Measurements from ENCODE around the gene CELF2. TPM values are rescaled to one million over a fixed set of nuclear protein-coding genes. Genes with fewer than 3 reads are reported as not detected.

The CELF2 gene
- total RNA-seq, 1 donor from 2014 or later, result 31.6 TPM

DNA sequence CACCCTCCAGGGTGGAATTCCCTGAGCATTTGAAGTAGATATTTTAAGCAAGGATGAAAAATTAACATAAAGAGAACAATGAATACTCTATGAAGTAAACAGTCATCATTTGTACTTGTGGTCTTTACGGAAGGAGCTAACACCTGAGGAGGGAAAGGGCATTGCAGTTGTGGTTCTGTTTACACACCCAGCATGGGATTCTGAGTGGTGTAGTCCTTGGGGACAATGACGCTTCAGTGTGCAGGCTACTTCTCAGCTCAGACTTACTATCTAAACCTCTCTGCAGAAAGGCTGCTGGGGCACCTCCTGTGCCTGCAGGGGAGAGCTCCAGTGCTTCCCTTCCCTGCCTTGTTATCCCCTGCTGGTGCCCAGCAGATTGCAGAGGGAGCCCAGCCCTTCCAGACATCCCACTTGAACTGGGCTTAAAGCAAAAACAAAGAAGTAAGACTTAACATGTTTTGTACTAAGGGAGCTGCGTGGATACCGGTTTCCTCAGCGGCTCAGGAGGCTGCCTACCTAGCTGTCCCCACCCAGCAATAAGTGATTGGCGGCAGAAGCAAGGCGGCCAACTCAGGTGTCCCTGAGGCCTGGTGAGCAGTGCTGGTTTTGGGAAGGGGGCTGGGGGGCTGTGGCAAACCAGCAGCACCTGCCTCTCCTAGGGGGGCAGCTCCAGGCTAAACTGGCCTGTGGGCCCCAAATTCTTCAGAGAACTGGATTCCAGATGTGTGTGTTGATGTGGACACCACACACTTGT lies 89.1 kb downstream of the CELF2 start:
- H3K9me3 ChIP-seq (ENCODE audit: low read depth), result no peaks in the 10 kb centered on the region
- no peak for TF ChIP-seq EZH2 (IDR thresholded peaks at IDR 0.05)
- H3K27ac ChIP-seq, result no peak overlapping the region
- Mint-ChIP-seq H3K27me3 (ENCODE audit: insufficient read depth, low read depth) (no peaks in the 10 kb centered on the region), H3K36me3 (peaks cover 6% of the 10 kb centered on the region), H3K27ac (no peak overlapping the region), H3K4me3 (no peak overlapping the region), H3K9me3 (peaks cover 14% of the 10 kb centered on the region), H3K4me1 (peaks cover 13% of the 10 kb centered on the region)
- H3K36me3 ChIP-seq, result no peaks in the 10 kb centered on the region
- H3F3A ChIP-seq (ENCODE audit: low read depth), result no peaks in the 10 kb centered on the region
- H3K4me1 ChIP-seq, result no peaks in the 10 kb centered on the region
- H2AFZ ChIP-seq (replicated peaks), result no peak overlapping the region
- DNase-seq (ENCODE audit: low spot score), result no peak
- no peak overlapping the region for H3K4me2 ChIP-seq
- H3K27me3 ChIP-seq, result no peaks in the 10 kb centered on the region
- H3K4me3 ChIP-seq, result no peak overlapping the region
- no peaks in the 10 kb centered on the region for H3K79me2 ChIP-seq (ENCODE audit: low read depth)
- no peak overlapping the region for H3K9ac ChIP-seq
- H4K20me1 ChIP-seq (ENCODE audit: low read depth), result no peaks in the 10 kb centered on the region

GRCh38 chr10:11107948-11108347 lies 90.3 kb downstream of the CELF2 start:
- H4K20me1 ChIP-seq (ENCODE audit: low read depth), result no peaks in the 10 kb centered on the region

GRCh38 chr10:11108356-11108755 lies 90.7 kb downstream of the CELF2 start:
- H3K36me3 ChIP-seq, result no peaks in the 10 kb centered on the region
- H3K9me3 ChIP-seq (ENCODE audit: low read depth), result no peaks in the 10 kb centered on the region
- H3K4me1 ChIP-seq, result no peaks in the 10 kb centered on the region
- H2AFZ ChIP-seq (replicated peaks), result no peak overlapping the region
- H3K9ac ChIP-seq, result no peak overlapping the region
- H3K4me2 ChIP-seq, result no peak overlapping the region
- no peak overlapping the region for H3K27ac ChIP-seq
- H3K27ac Mint-ChIP-seq, result no peak overlapping the region
- no peaks in the 10 kb centered on the region for H3K79me2 ChIP-seq (ENCODE audit: low read depth)
- no peak overlapping the region for H3K4me3 ChIP-seq
- H3K4me3 Mint-ChIP-seq, result no peak overlapping the region
- H3K4me1 Mint-ChIP-seq, result peaks cover 13% of the 10 kb centered on the region
- no peak for TF ChIP-seq EZH2 (IDR thresholded peaks at IDR 0.05)
- no peak for TF ChIP-seq EZH2phosphoT487 (IDR thresholded peaks at IDR 0.05)
- no peak for TF ChIP-seq CTCF (IDR thresholded peaks at IDR 0.05)
- peaks cover 9% of the 10 kb centered on the region for H3K36me3 Mint-ChIP-seq
- H3K27me3 Mint-ChIP-seq (ENCODE audit: insufficient read depth, low read depth), result no peaks in the 10 kb centered on the region
- H3F3A ChIP-seq (ENCODE audit: low read depth), result no peaks in the 10 kb centered on the region
- no peaks in the 10 kb centered on the region for H3K27me3 ChIP-seq
- DNase-seq (ENCODE audit: low spot score), result no peak
- peaks cover 14% of the 10 kb centered on the region for H3K9me3 Mint-ChIP-seq
- no peaks in the 10 kb centered on the region for H4K20me1 ChIP-seq (ENCODE audit: low read depth)

More at GRCh38 chr10:11107948-11108347, 90.3 kb downstream of the CELF2 start:
- Histone ChIP-seq H3K79me2 (ENCODE audit: low read depth) (no peaks in the 10 kb centered on the region), H3F3A (ENCODE audit: low read depth) (no peaks in the 10 kb centered on the region), H3K9ac (no peak overlapping the region), H3K36me3 (no peaks in the 10 kb centered on the region), H2AFZ (replicated peaks) (no peak overlapping the region), H3K9me3 (ENCODE audit: low read depth) (no peaks in the 10 kb centered on the region), H3K4me2 (no peak overlapping the region), H3K27me3 (no peaks in the 10 kb centered on the region), H3K4me1 (no peaks in the 10 kb centered on the region), H3K4me3 (no peak overlapping the region), H3K27ac (no peak overlapping the region)
- peaks cover 13% of the 10 kb centered on the region for H3K4me1 Mint-ChIP-seq
- H3K27me3 Mint-ChIP-seq (ENCODE audit: insufficient read depth, low read depth), result no peaks in the 10 kb centered on the region
- TF ChIP-seq EZH2 (IDR thresholded peaks at IDR 0.05) (no peak), CTCF (IDR thresholded peaks at IDR 0.05) (no peak), EZH2phosphoT487 (IDR thresholded peaks at IDR 0.05) (no peak)
- H3K36me3 Mint-ChIP-seq, result peaks cover 9% of the 10 kb centered on the region
- H3K27ac Mint-ChIP-seq, result no peak overlapping the region
- H3K4me3 Mint-ChIP-seq, result no peak overlapping the region
- peaks cover 14% of the 10 kb centered on the region for H3K9me3 Mint-ChIP-seq
- DNase-seq (ENCODE audit: low spot score), result no peak

GRCh38 chr10:11109590-11109989 lies 91.9 kb downstream of the CELF2 start:
- Histone ChIP-seq H3K4me3 (no peak overlapping the region), H3K9me3 (ENCODE audit: low read depth) (no peaks in the 10 kb centered on the region), H3K4me1 (no peaks in the 10 kb centered on the region), H2AFZ (replicated peaks) (no peak overlapping the region), H4K20me1 (ENCODE audit: low read depth) (no peaks in the 10 kb centered on the region), H3K4me2 (no peak overlapping the region), H3K79me2 (ENCODE audit: low read depth) (no peaks in the 10 kb centered on the region), H3F3A (ENCODE audit: low read depth) (no peaks in the 10 kb centered on the region), H3K27me3 (no peaks in the 10 kb centered on the region), H3K9ac (no peak overlapping the region), H3K36me3 (no peaks in the 10 kb centered on the region), H3K27ac (no peak overlapping the region)
- DNase-seq (ENCODE audit: low spot score), result no peak
- Mint-ChIP-seq H3K36me3 (peaks cover 9% of the 10 kb centered on the region), H3K4me1 (peaks cover 13% of the 10 kb centered on the region), H3K27ac (no peak overlapping the region), H3K27me3 (ENCODE audit: insufficient read depth, low read depth) (no peaks in the 10 kb centered on the region), H3K4me3 (no peak overlapping the region), H3K9me3 (peaks cover 14% of the 10 kb centered on the region)
- no peak for TF ChIP-seq CTCF (IDR thresholded peaks at IDR 0.05)
- TF ChIP-seq EZH2 (IDR thresholded peaks at IDR 0.05), result no peak
- TF ChIP-seq EZH2phosphoT487 (IDR thresholded peaks at IDR 0.05), result no peak
